RPMI7951 (cell line): Measurements from ENCODE around the gene CCDC172. TPM values are rescaled to one million over a fixed set of nuclear protein-coding genes. Genes with fewer than 3 reads are reported as not detected.

Experiments
- DNase-seq: peaks from one replicate; pipeline ENCODE4 v3.0.0-alpha.2; 2012; ENCODE audit warnings: low read depth
- total RNA-seq: library from RNA; depleted of rRNA; stranded (reverse); fragments of >200 nt; shearing (Covaris generic); gene quantifications from 2 replicates; pipeline ENCODE4 v1.2.3, GENCODE V29; 2014; rRNA removed

CCDC172 gene, protein sequence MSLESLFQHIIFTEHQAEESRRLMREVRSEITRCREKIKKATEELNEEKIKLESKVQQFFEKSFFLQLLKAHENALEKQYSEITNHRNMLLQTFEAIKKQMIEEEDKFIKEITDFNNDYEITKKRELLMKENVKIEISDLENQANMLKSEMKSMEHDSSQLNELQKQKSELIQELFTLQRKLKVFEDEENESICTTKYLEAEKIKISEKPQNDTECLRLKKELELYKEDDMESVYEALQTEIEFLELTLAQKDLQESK
- not detected in 2 replicates for total RNA-seq

DNA sequence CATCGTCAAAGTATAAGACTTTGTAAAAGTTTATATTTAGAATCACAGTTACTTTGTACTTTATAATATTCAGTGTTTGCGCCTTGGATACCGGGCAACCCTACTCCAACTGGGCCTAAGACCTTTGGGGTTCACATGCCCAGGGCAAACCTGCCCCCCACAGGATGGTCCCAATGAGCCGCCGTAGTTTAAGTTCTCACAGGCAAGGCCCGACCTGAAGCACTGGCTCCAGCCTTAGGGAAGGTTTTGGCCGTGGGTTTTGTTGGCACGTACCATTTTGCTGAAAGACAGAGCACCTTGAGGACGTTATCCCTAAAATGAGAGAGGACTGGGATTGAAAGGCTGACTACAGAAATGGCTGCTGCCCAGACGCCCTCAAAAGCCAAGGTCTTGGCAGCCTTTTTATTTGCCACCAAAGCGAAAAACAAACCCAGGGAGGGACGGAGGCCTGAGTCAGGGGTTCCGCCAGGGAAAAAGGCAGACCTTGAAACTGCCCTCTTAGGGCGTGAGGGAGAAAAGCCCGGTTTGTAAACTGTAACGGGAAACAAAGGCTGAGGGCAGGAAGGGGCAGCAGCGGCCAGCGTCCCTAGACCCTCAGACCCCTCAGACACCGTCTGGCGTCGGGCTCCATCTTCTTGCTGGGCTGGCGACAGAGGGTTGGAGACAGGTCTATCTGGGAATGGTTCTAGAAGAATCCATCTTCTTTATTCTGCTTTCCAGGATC is at the start of gene CCDC172:
Gene CCDC172, plus strand, starts transcription at position 222 of the 724 bp plus-strand sequence. CDS start 564 bp downstream, outside the sequence.
- no peak for DNase-seq

DNA sequence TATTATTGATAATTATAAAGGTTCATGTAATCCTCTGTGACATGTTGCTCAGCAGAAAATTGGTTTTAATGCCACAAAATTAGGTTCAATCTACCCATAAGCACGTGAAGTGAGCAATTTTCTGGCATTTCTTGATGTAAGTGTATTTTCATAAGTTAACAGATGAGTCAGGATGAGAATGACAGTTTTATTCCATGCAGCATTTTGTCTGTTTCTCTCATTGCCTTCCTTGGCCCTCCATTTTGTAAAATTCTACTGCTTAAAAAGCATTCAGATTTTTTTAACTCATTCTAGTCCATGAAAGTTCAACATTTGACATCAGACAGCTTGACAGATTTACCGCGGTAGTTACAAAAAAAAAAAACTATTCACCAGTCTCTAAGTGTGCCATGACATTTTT is 47.3 kb upstream of the CCDC172 start:
- no peak for DNase-seq

DNA sequence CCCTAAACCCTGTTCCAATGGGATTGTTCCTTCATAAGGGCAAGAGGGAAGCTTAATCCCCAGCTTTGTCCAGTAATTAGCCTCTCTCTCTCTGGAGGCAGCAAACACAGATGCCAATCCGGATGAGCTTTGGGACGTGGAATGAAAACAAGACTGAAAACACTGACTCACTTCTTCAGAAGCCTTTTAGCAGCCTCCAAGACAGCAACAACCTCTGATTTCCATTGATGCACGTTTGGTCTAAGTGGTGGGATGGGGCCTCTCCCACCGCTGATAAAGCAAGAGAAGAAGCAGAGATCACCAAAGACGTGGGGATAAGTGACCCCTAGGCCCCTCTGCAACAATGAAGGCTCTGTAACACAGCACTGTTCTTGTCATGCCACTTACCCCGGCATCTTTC is 45.4 kb upstream of the CCDC172 start:
- peak; percentile 13 for DNase-seq

GRCh38 chr10:116281775-116282174 is 42.5 kb upstream of the CCDC172 start:
- no peak for DNase-seq

- DNase-seq = no peak
Measured at GRCh38 chr10:116286626-116287200, 37.5 kb upstream of the CCDC172 start.

DNA sequence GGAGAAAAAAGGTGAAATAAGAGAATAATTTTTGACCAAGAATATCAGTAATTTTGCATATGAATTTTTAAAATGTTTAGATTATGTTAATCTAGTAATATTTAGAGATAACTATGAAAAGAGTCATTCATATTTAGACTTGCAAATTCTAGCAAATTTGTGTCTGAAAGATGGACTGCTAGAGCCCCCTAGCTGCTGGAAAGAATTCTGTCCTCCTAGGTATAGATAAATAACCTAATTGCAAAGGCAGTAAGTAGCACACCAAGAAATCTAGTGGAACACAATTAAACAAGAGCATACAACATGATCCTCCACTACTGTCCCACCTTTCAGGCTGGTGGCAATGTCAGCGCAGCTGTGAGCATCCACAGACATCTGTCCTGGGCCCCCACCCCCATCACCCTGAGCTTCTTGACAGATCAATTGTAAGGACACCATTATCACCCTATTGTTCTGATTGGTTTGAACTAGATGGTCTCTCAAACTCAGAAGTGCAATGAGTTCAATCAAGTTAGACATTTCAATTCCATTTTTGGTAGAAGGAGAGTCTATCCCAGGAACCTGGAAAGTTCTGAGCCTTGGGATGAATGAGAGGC is 36.2 kb upstream of the CCDC172 start:
- DNase-seq = no peak

GRCh38 chr10:116289652-116290051 is 34.6 kb upstream of the CCDC172 start:
- DNase-seq = no peak

DNA sequence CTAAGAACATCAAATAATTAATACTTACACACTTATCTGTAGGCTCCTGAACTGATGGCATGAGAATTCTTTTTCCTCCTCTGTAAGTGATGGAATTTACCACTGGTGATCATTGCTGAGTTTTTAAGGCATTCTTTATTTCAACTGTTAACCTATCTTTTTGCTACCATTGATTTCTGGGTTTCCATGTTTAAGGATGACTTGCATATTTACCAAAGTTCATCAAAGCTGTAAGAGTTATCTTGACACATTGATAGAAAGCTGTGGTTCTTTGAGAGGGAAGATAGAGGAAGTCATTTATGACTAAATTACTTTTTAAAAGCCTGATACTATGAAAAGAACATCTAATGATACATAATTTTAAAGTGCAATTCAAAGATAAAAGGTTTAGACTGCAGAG is 31.8 kb upstream of the CCDC172 start:
- DNase-seq = no peak

GRCh38 chr10:116296291-116296721 is 27.9 kb upstream of the CCDC172 start:
- DNase-seq = no peak

DNA sequence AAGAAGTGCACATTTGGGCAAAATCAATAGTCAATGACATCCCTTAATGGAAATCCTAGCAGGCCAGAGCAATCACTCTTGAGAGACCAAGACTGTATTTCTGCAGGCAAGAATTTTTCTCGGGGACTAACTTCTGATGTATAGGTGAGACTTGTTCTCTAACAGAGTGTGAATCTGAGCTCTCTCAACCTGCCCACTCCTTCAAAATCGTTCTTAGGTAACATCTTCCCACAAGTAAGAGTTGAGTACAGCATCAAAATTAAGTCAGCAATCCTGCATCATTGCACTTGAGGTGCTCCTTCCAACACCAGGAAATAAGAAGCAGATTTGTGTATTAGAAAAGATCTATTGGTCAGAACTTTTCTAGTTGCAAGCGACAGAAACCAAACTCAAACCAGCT is 25.7 kb upstream of the CCDC172 start:
- DNase-seq = no peak

DNA sequence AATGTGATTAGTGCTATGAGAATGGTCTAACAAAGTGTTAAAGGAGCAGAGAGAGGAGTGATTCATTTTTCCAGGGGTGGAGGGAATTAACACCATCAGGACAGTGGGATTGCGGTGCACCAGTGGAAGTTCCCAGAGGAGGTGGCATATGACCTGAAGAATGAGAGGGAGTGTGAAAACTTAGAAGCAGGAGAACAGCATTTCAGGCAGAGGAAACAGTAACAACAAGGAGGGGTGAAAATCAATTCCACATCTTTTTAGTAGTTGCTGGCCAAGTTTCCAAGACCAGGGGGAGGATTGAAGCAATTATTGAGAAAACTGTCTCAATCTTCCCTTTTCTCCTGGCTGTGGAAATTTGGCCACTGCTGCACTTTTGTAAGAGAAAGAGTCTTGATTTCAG is 23.7 kb upstream of the CCDC172 start:
- no peak for DNase-seq

- DNase-seq = no peak
Measured at GRCh38 chr10:116304923-116305322, 19.3 kb upstream of the CCDC172 start.

DNA sequence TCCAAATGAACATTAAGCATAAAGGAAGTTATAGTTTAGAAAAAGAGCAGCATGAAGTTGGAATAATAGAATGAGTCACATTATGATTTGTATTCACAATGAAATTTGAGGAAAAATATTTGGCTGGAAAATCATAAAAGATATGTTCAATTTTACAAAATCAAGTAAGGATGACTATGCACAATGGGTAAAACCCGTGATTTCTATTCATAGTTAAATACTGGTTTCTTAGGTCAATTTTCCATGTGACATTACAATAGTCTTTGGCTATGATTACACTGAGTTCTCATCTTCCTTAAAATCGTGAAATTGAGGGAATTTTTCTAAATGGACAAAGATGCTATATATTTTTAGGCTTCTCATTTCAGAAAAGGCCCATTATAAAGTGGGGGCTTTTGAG is 17.4 kb upstream of the CCDC172 start:
- DNase-seq = no peak

DNA sequence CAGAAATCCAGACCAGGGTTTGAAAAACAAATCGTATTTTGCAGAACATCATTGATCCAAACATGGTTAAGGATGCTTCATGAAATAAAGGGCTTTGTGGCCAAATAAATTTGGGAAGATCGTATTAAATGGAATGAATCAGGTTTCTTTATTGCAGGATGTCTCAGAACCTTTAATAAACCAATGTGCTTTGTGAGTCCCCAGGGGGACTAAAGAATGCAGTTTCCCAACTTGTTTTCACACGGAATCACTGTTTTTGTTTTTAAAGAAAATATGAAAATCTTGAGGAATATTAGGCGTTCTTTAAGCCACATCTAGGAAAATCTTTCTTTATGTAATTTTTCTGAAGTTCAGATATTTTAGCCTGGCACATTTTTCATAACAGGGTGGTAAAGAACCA is 16.8 kb upstream of the CCDC172 start:
- DNase-seq = no peak

- DNase-seq = no peak
Measured at GRCh38 chr10:116311016-116311415, 13.2 kb upstream of the CCDC172 start.

GRCh38 chr10:116311706-116312490 is 12.3 kb upstream of the CCDC172 start:
- no peak for DNase-seq

DNA sequence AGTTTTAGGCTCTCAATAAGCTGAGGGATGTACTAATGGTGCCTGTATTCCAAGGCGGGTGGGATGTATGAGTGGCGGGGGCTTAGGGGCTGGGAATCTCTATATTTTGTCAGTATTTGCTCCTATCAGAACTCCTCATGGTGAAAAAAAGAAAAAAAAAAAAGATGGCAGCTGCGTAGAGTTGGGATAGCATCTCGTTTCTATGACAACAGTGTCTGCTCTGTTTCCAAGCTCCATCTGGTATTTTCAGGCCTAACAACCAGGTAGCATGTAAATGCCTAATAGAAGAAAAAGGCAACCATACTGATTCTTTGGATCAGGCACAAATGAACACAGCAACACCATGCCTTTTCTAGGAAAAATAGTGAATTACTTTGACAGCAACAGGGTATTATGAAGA is 11.7 kb upstream of the CCDC172 start:
- no peak for DNase-seq

GRCh38 chr10:116316503-116316902 is 7.7 kb upstream of the CCDC172 start:
- no peak for DNase-seq

DNA sequence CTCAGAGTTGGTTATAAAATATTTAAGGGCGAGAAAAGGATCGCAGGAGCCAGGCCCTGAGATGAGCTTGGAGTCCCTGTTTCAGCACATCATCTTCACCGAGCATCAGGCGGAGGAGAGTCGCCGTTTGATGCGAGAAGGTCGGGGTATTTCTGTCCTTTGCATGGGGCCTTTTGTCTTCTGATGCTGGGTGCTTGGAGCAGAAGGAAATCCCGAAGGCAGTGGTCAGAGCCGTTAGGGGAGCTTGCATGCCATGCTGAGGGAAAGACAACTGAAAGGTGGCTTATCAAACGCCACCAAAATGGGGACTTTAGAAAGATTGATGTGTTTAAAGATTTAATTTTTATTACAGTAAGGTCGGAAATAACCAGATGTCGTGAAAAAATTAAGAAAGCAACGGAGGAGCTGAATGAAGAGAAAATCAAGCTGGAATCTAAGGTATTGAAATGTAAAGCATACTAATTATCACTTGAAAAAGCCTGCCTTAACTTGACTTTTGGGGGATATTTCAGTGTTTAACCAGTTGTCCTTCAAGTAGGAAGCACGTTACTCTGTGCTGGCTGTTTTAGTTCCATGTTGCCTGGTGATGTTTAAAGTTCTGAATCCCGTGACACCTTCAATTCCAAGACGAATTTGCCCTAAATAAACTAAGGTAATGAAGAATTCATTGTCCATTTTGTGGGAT is 845 bp downstream of the CCDC172 start:
- DNase-seq = no peak

GRCh38 chr10:116325987-116326386 is 1.7 kb downstream of the CCDC172 start:
- DNase-seq = no peak

- DNase-seq = no peak
Measured at GRCh38 chr10:116329153-116329552, 4.9 kb downstream of the CCDC172 start.
